GM12865 (cell line): ENCODE data around the gene GALNT5.

Experiments
- DNase-seq: peaks from one replicate; pipeline ENCODE4 v3.0.0; 2010; ENCODE audit warnings: low read depth
- H3K4me3 ChIP-seq: 2 replicates; pipeline ENCODE4 v1.5.1; 2011; ENCODE audit warnings: mild to moderate bottlenecking, low read depth, low read length, control low read depth
- CTCF ChIP-seq: IDR thresholded peaks from 2 replicates; pipeline ENCODE4 v1.5.1; 2011; ENCODE audit warnings: low read length, control low read depth, low read depth, inconsistent platforms; ENCODE audit not compliant: insufficient read depth; ENCODE audit errors: missing control alignments

GALNT5 gene

DNA sequence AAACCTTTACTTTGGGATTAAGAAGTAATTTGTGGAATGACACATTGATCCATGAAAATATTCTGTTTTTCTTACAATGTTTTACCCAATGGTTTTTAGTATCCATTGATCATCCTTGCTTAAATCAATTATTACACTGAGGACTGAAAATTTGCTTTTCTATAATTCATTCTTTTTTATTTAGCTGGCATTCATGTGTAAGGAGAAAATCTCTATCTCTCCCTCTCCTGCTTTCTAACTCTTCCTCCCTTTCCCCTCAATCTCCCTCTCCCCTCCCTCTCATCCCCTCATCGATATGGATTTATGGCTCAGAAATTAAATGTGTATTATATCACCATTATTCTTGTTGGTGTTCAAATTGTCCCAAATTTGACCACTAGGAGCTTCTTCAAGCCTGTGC is 29.7 kb downstream of the GALNT5 start:
- H3K4me3 ChIP-seq = no peak overlapping the region
- no peak for DNase-seq
- TF ChIP-seq CTCF = no peak

DNA sequence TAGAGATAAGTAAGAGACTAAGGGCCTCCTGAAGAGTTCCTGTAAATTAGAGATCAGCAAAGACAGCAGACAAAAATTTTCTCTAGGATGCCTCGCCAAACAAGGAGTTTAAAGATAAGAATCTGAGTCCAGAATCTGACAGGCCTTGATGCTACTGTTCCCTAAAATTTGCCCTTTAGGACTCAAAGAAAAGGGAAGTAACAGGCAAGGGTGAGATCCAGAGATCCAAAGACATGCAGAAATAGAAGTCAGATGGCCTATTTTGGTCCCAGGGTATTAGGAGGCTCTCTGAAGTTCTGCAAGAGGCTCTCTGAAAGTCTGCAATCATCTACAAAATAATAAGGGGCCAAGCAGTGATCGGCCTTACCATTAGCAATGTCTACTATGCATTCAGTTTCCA is 33.0 kb downstream of the GALNT5 start:
- TF ChIP-seq CTCF = no peak
- no peak overlapping the region for H3K4me3 ChIP-seq
- no peak for DNase-seq

- DNase-seq = no peak
- no peak overlapping the region for H3K4me3 ChIP-seq
- TF ChIP-seq CTCF = no peak
Observed at GRCh38 chr2:157291018-157291417, 33.5 kb downstream of the GALNT5 start.

GRCh38 chr2:157292853-157293252 is 35.3 kb downstream of the GALNT5 start:
- H3K4me3 ChIP-seq = no peak overlapping the region
- no peak for DNase-seq
- TF ChIP-seq CTCF = no peak

DNA sequence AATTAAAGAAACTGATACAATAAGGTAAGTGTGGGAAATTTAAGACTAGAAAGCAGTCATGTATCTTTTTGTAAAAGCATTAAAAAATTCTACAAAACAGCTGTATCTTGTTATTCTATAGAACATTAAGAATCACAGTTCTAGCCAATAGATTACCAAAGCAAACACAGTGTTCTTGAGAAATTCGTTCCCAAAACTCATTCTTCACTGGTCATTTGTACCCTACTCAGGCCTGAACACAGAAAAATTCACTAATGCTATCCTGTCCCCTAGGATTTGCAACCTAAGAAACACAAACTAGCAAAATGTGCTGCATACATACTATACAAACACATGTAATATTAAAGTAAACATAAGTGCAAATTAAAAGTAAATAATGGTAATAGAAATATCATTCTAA is 39.0 kb downstream of the GALNT5 start:
- no peak overlapping the region for H3K4me3 ChIP-seq
- DNase-seq = no peak
- no peak for TF ChIP-seq CTCF

- DNase-seq = no peak
- TF ChIP-seq CTCF = no peak
- no peak overlapping the region for H3K4me3 ChIP-seq
Observed at GRCh38 chr2:157296958-157297357, 39.5 kb downstream of the GALNT5 start.

GRCh38 chr2:157301307-157301706 is 43.8 kb downstream of the GALNT5 start:
- no peak for TF ChIP-seq CTCF
- no peak overlapping the region for H3K4me3 ChIP-seq
- no peak for DNase-seq
